ENCODE results near the gene SLC22A13.

DNA sequence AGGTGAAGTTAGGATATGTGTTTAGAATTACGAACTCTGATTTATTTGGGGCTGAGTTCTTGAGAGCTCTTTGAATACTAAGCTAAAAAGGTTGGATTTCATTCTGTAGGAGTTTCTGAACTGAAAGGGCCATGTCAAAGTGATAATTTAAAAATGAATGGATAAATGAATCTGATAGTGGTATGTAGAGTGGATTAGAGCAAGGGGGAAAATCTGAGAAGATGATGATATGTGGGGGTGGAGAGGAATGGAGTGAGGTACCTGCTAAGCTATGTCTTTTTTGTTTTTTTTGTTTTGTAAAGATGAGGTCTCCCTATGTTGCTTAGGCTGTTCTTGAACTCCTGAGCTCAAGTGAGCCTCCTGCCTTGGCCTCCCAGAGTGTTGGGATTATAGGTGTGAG is 44.6 kb upstream of the SLC22A13 start:
- no peak for TF ChIP-seq POLR2AphosphoS5 (IDR thresholded peaks at IDR 0.05; ENCODE audit: low read depth, low read length)
- TF ChIP-seq CTCF (IDR thresholded peaks at IDR 0.05), result no peak
- TF ChIP-seq, protein P1, sequence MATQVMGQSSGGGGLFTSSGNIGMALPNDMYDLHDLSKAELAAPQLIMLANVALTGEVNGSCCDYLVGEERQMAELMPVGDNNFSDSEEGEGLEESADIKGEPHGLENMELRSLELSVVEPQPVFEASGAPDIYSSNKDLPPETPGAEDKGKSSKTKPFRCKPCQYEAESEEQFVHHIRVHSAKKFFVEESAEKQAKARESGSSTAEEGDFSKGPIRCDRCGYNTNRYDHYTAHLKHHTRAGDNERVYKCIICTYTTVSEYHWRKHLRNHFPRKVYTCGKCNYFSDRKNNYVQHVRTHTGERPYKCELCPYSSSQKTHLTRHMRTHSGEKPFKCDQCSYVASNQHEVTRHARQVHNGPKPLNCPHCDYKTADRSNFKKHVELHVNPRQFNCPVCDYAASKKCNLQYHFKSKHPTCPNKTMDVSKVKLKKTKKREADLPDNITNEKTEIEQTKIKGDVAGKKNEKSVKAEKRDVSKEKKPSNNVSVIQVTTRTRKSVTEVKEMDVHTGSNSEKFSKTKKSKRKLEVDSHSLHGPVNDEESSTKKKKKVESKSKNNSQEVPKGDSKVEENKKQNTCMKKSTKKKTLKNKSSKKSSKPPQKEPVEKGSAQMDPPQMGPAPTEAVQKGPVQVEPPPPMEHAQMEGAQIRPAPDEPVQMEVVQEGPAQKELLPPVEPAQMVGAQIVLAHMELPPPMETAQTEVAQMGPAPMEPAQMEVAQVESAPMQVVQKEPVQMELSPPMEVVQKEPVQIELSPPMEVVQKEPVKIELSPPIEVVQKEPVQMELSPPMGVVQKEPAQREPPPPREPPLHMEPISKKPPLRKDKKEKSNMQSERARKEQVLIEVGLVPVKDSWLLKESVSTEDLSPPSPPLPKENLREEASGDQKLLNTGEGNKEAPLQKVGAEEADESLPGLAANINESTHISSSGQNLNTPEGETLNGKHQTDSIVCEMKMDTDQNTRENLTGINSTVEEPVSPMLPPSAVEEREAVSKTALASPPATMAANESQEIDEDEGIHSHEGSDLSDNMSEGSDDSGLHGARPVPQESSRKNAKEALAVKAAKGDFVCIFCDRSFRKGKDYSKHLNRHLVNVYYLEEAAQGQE (IDR thresholded peaks at IDR 0.05; ENCODE audit: insufficient read depth in 1 of 2, low read depth in 2 of 2, low read length in 1 of 2), result no peak
- no peak for TF ChIP-seq SIN3A (IDR thresholded peaks at IDR 0.05; ENCODE audit: borderline replicate concordance, insufficient read depth, low read depth, low read length)
